ENCODE data around the gene SLC25A22. TPM values are rescaled to one million over a fixed set of nuclear protein-coding genes. Genes with fewer than 3 reads are reported as not detected.

SLC25A22 gene
- total and polyA plus RNA-seq, 9 of the 15 experiments (the other 6 are each of a cell fraction or from before 2014, with no cell fraction given), result 0.41 to 55.4 (median 11.4) TPM

GRCh38 chr11:830295-831117, 32.4 kb upstream of the SLC25A22 start:
- no peak for DNase-seq (ENCODE audit: extremely low read depth in 1 of 4, low spot score in 3 of 4)
- TF ChIP-seq SREBF2 (CRISPR knock-in tag; IDR thresholded peaks at IDR 0.05), result no peak
- peak; percentile 89 for TF ChIP-seq ZBTB33 (CRISPR knock-in tag; IDR thresholded peaks at IDR 0.05)
- TF ChIP-seq RBFOX2 (IDR thresholded peaks at IDR 0.05; ENCODE audit: low read depth, low read length), result 0 out of 2 replicates have a peak, but pooled peaks have one; percentile 37
- TF ChIP-seq POLR2B (IDR thresholded peaks at IDR 0.05; ENCODE audit: low read depth, partially characterized antibody), result no peak
- no peak for TF ChIP-seq ZBTB43 (CRISPR knock-in tag; IDR thresholded peaks at IDR 0.05)
- TF ChIP-seq POLR2G (IDR thresholded peaks at IDR 0.05; ENCODE audit: low read depth, low read length), result peak; percentile 42
- TF ChIP-seq ZNF408 (CRISPR knock-in tag; IDR thresholded peaks at IDR 0.05; ENCODE audit: low read depth), result no peak
- TF ChIP-seq LEF1 (IDR thresholded peaks at IDR 0.05), result no peak
- TF ChIP-seq, protein P1, sequence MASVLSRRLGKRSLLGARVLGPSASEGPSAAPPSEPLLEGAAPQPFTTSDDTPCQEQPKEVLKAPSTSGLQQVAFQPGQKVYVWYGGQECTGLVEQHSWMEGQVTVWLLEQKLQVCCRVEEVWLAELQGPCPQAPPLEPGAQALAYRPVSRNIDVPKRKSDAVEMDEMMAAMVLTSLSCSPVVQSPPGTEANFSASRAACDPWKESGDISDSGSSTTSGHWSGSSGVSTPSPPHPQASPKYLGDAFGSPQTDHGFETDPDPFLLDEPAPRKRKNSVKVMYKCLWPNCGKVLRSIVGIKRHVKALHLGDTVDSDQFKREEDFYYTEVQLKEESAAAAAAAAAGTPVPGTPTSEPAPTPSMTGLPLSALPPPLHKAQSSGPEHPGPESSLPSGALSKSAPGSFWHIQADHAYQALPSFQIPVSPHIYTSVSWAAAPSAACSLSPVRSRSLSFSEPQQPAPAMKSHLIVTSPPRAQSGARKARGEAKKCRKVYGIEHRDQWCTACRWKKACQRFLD (CRISPR knock-in tag; IDR thresholded peaks at IDR 0.05), result no peak
- TF ChIP-seq TFAP4 (CRISPR knock-in tag; IDR thresholded peaks at IDR 0.05; ENCODE audit: borderline replicate concordance), result peak; percentile 26; the same call in 1 of the 2 replicates
- intact Hi-C loops (cut with micrococcal nuclease), result no loop called here
- Histone ChIP-seq H3K79me2 (ENCODE audit: control insufficient read depth, insufficient read depth, low read length) (peaks cover 36% of the 10 kb centered on the region), H3K9me1 (ENCODE audit: control insufficient read depth, insufficient read depth, low read length) (peaks cover 5% of the 10 kb centered on the region), H3K9me3 (replicated peaks; ENCODE audit: control insufficient read depth, insufficient read depth, low read depth, low read length) (no peaks in the 10 kb centered on the region), H4K20me1 (replicated peaks; ENCODE audit: control insufficient read depth, insufficient read depth, low read length) (peaks cover 7% of the 10 kb centered on the region), H3K4me1 (replicated peaks in 1 of 2; ENCODE audit: control insufficient read depth in 2 of 2, insufficient read depth in 2 of 2, low read length in 2 of 2) (peaks cover 31 to 93% of the 10 kb centered on the region in 2 experiments), H3K4me3 (no peak overlapping the region), H3K27ac (ENCODE audit: extremely low read depth, low read depth, low read length) (no peak overlapping the region), H2AFZ (ENCODE audit: low read depth, low read length) (no peak overlapping the region), H3K36me3 (ENCODE audit: control insufficient read depth, insufficient read depth, low read length) (peaks cover 18% of the 10 kb centered on the region; the same call in 1 of the 3 replicates), H3K4me2 (ENCODE audit: insufficient read depth, low read length) (no peak overlapping the region), H3K9ac (ENCODE audit: insufficient read depth in 1 of 2, low read depth in 2 of 2, low read length in 2 of 2) (no peak overlapping the region), H3K27me3 (ENCODE audit: control insufficient read depth in 2 of 2, insufficient read depth in 2 of 2, low read length in 2 of 2) (no peaks in the 10 kb centered on the region)
- POLR2A ChIA-PET, result interaction anchor here (0.8 to 3.2 kb wide), 7 partner anchors 9 to 21 kb away, joined by 4 to 13 read pairs (median 5); partner anchors contain the start of genes PNPLA2 and RPLP2
- ATAC-seq, result no peak
- WGBS (ENCODE audit: insufficient coverage, low coverage, missing lambda C conversion rate), result 92% methylated on average over 38 of the region's 78 CpGs
- in situ Hi-C loops (cut with MboI), result no loop called here
- no peak for FAIRE-seq
- CTCF ChIA-PET (ENCODE audit: low intra/inter-chr PET ratio), result no interaction called here
- no TSS peak for BruUV-seq (replicated peaks)

All from K562 (cell line).